ENCODE results near the gene FCRLA.

GRCh38 chr1:161723459-161724141 lies 16.6 kb downstream of the FCRLA start:
- TF ChIP-seq, protein P1, sequence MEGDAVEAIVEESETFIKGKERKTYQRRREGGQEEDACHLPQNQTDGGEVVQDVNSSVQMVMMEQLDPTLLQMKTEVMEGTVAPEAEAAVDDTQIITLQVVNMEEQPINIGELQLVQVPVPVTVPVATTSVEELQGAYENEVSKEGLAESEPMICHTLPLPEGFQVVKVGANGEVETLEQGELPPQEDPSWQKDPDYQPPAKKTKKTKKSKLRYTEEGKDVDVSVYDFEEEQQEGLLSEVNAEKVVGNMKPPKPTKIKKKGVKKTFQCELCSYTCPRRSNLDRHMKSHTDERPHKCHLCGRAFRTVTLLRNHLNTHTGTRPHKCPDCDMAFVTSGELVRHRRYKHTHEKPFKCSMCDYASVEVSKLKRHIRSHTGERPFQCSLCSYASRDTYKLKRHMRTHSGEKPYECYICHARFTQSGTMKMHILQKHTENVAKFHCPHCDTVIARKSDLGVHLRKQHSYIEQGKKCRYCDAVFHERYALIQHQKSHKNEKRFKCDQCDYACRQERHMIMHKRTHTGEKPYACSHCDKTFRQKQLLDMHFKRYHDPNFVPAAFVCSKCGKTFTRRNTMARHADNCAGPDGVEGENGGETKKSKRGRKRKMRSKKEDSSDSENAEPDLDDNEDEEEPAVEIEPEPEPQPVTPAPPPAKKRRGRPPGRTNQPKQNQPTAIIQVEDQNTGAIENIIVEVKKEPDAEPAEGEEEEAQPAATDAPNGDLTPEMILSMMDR (IDR thresholded peaks at IDR 0.05), result no peak
- TF ChIP-seq POLR2AphosphoS5 (IDR thresholded peaks at IDR 0.05; ENCODE audit: low read depth, low read length), result no peak

Data from SK-N-SH (cell line).